HG03378 (cell line): ENCODE data around the gene BAG5.
A peak's percentile ranks its signal among the peaks of the same experiment; 100 is the strongest.

Experiments
- ATAC-seq: cut with Tn5 transposase; IDR thresholded peaks from one replicate; pipeline ENCODE4 v1.9.1; 2021; ENCODE audit warnings: mild to moderate bottlenecking, moderate library complexity; ENCODE audit not compliant: unreplicated experiment

Gene BAG5

DNA sequence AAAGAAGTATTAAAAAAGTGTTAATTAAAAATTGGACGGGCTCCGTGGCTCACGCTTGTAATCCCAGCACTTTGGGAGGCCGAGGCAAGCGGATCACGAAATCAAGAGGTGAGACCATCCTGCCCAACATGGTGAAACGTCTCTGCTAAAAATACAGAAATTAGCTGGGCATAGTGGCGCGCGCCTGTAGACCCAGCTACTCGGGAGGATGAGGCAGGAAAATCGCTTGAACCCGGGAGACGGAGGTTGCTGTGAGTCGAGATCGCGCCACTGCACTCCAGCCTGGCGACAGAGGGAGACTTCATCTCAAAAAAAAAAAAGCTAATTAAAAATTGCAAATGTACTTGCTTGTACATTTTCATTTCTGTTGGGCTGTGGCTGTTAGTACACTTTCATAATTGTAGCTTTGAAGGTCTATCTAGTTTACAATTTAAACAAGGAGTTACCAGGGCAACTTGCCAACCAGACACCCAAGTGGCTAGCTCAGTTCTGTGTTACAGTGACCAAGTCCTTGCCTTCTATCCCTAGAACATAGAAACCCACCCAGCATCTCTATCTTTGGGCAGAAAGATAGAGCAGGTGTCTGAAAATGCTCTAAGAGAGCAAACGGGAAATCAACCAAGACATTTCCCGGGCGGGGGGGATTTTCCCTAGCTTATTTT is 1.5 kb upstream of the BAG5 start:
- no peak for ATAC-seq

DNA sequence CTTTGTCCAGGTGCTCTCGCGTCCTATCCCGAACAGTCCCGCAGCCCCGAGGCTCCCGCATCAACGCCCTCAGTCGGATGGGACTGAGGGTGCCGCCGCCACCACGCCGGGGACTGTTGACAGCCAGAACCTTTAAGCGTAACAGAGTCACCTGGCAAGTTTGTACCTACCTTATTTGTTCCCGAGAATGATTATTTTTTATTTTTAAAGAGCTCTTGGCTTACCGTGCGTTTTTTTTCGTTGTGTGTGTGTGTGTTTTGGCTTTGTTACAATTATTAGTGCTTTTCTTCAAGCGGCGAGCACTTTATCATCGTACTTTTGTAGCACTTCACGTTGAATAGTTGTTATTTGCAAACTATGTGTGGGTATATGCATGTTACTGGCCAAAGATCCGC is 766 bp upstream of the BAG5 start:
- no peak for ATAC-seq

DNA sequence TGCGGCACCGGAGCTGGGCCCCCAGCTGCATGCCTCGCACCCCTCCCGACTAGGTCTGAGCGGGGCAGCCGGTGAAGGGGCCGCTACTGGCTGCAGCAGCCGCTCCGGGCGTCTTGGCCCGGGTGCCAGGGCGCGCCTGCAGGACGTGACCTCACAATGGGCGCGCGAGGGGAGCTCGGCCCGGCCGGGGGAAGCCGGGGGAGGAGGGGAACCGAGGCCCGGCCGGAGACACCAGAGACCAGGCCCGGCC is 353 bp downstream of the BAG5 start:
- peak; percentile 21 for ATAC-seq

DNA sequence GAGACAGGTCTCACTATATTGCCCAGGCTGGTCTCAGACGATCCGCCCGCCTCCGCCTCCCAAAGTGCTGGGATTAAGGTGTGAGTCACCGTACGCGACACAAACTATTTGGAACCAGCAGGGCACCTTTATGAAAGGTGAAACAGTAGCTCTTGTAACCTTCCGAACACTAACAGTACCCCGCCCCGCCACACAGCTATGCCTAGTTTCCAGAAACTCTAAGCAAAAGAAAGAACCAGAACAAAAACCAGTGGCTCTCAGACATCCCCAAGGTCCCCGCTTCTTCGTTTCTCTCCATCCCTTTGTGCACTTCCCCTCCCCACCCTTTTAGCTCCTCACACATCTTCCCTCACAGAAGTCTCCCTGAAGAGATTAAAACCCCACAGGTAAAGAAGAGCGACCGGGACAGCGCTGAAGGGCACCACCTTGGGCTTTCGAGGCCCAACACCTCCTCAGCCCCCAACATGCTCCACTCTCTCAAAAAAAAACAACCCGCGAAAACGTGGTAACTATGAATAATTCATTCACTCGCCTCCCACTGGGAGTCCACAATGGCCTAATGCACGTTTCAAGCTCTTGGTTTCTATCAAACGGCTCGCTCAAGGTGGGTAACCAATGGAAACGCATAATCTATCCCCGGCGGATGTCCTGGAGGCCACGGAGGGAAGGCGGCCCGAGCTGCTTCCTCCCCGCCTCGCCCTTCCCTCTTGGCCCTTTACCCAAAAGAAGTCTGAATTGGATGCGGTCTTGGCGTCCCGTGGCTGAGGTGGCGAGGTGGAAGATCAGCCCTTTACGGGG is 877 bp downstream of the BAG5 start:
- peak; percentile 15 for ATAC-seq

DNA sequence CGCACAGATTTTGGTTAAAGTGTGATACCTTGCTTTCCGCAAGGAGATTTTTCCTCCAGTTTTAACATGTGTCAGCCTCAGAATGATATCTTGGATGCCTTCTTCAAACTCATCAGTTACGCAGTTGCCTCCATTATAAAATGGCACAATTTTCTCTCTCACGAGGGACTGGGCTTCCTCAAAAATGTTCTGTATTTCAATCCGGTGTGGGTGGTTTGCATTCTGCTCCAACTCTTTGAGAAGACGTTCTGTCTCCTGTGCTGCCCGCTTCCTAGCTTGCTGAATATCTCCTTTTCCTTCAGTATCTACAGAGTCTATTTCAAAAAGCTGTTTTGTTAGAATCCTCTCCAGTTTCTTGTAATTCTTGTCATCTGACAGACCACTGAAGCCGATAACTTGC is 1.8 kb downstream of the BAG5 start:
- ATAC-seq, result no peak

DNA sequence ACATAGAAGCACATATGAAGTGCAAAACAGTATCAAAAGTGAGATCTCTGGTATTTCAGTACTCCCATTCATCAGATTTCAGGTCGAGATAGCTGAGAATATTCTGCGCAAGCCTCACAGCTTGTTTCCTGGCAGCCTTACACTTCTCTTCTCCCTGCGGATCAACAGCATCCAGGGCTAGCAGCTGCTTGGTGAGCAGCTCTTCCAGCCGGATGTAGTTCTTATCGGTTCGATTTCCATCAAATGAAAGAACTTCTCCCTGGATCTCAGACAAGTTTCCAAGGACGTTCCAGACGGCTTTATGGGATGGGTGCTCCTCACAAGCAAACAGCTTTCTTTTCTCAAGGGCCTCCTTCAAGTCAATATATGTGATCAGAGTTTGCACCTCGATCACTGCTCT is 2.7 kb downstream of the BAG5 start:
- ATAC-seq, result no peak

DNA sequence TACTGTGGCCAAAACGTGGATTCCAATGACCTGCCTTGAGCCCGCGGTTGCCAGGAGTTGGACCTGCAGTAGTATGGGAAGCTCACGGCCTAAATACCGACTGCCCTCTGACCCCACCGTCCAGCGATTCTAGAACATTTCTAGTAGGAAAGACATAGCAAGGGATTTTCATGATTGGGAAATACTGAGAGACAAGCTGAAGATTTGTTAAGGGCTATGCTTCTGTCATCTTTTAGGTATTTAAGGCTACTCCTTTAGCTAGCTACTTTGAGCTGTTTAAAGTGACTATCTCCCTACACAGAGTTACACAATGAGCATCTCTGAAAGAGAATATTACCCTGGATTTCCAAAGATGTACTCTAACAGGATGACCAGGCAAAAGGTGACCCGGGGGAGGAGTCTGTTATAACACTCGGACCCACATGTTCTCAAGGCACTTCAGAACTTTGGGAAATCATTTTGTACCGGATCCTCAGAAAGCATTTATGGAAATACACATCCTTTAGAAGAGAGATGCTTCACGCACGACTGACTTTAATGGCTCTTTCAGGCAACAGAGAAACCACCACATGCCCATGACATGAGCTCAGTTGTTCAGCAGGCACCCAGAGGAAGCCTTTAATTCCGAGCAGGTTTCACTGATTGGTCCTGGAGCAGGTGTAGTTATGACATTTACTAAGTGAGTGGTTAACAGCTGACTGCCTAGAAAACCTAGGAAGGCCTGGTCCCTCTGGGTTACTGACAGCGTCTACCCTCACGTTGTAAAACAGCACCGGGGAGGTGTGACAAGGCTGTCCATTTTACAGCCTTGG is 4.2 kb downstream of the BAG5 start:
- no peak for ATAC-seq

DNA sequence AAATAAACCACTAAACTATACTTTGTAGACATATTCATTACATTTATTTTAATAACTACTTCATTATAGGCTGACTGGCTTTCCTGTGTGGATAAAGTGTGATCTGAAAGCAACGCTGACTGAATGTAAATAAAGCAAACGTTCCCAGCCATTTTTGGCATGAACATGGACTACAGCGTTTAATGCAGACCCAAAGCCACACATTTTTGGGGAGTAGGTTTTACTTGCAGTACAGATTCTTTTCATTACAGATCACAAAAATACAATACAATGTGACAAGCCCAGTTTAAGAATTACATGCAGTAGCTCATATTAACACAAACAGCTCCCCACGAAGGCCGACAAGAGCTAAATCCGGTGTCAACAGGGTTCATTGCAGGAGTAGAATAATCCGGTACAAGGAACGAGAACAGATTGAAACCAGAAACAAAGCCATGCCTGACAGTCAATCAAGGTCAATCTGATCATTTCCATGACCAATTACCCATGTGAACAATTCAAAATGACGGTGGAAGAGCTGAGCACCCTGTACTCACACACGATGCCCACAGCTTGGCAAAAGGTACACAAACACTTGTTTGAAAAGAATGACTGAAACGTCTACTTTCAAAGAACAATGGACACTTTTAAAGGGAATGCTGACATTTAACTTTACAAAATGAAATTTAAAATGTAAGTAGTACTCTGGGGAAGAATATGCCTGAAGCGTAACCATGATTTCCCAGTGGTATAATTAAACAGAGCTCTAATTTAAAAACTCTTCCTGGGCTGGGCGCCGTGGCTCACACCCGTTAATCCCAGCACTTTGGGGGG is 5.3 kb downstream of the BAG5 start:
- ATAC-seq, result no peak

DNA sequence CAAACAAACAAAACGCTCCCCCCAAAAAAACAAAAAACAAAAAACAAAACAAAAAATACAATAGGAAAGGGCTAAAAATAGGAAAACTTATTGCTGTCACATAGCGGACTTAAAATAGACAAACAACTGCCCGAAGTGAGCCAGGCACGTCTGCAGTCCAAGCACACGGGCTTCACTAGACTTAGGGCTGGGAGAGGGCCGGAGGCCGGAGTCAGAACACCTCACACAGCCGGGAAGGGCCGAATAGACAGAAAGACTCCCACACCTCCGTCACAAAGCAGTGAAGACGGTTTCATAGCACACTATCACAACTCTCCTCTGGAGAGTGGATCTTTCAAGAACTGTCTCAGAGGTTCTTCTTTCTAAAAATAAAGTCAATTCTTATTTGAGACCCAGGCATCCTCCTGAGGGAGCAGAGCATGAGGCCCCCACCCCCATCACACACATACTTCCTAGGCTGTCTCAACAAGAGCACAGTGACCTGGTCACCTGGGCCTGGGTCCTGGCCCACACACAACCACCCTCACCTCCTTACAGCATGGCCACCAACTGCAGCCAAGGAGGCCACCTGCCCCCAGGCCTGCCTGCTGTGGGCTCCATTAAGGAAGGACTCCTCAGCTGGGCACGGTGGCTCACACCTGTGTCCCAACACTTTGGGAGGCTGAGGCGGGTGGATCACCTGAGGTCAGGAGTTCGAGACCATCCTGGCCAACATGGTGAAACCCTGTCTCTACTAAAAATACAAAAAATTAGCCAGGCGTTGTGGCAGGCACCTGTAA is 6.7 kb downstream of the BAG5 start:
- no peak for ATAC-seq

DNA sequence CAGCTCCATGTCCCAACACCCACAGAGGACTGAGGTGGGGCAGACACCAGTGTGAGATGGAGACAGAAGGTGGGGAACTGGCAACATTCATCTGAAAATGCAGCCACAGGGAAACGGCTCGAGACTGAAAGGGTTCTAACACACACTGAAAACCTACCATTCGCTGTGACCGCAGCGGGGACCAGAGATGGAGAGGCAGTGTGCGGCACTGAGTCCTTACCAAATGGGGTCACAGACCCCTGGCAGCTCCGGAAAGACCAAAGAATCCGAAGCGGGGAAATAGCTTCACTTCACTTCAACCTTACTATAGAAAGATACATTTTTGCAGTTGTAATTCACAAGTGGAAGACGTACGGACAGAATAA is 9.6 kb downstream of the BAG5 start:
- ATAC-seq, result no peak

DNA sequence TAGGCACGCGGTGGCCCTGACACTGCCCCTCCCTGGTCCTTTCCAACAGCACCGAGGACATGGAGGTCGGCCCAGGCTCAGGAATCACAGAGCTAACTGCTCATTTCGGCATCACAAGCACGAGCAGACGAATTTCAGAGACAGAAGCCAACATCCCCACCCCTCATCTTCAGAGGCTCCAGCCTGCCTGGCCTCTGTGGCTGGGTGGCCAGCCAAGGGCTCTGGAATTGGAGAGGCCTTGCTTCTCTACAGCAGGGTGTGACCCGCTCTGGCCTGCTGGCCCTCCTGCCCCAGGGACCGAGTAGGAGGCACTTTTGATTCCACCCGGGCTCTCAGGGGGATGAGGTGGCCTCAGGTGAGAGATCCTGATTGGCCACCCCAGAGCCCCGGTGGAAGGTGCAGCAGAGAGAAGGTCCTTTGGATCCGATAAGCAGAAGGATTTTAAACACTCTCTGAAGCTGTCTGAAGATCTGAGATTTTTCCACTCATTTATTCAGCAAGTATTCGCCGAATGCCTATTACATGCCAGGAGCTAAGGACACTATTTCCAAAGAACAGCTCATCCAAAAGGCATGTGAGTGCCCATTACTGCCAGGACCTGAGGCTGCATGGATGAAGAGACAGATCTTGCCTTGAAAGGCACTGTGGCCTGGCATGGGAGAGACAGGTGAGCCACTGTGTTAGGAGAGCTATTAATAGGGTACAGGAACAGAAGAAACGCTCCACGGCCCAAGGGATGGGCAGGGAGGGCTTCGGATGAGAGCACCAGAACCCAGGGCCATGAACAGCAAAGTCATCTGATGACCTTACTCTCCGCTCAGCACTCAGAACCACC is 10.2 kb downstream of the BAG5 start:
- no peak for ATAC-seq

DNA sequence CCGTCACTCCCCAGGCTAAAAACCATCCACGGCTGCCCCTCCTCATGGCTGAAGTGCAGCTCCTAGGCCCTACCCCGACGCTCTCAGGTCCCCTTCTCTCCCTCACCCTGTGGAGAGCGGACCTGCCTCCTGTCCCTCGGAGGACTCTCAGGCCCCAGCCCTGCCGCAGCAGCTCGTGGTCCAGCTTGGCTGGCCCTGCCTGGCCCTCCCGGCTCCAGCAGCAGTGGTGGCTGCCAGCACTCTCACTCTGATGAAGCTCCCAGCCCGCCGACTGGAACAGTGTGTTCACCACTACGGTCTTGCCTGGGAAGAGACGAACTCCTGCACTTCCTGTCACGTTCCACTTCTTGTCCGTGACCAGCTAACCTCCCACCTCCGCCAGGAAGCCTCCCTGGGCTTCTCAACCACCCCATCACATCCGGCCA is 11.1 kb downstream of the BAG5 start:
- no peak for ATAC-seq

DNA sequence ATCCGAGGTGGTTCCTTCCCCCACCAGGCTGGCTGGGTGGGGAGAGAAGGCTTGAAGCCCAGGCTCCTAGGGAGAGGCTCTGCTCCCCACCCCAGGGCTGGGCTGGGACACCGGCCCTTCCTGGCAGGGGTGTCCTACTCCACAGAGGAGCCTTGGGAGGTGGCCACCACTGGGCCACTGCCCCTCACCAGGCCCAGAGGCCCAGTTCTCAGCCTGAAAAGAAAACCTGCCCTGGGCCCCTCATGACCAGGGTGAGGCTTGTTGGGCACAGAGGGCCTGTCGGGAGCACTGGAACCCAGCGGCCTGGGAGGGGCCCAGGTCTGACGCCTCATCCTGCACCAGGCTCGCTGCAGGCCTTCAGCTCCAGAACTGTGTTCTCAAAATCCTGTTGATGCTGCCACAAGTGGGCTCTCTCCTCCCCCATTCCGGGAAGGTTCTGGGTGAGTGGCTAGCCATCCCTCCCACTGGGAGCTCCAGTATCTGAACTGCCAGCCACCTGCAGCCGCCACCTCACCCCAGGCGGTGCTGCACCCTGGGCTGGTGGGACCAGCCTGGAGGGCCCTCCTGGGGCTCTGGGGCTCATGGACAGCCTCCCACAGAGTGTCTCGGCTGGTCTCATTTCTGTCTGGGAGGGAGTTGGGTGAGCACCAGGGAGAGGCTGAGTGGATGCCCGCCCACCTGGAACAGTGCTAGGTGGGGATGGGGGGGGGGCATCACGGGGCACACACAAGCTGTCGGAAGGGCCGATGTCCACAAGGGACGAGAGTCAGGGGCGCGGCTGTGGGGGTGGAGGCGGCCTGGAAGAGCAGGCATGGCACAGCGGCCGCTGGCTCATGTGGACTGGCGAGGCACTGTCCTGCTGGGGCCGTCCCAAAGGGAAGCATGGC is 11.8 kb downstream of the BAG5 start:
- no peak for ATAC-seq

DNA sequence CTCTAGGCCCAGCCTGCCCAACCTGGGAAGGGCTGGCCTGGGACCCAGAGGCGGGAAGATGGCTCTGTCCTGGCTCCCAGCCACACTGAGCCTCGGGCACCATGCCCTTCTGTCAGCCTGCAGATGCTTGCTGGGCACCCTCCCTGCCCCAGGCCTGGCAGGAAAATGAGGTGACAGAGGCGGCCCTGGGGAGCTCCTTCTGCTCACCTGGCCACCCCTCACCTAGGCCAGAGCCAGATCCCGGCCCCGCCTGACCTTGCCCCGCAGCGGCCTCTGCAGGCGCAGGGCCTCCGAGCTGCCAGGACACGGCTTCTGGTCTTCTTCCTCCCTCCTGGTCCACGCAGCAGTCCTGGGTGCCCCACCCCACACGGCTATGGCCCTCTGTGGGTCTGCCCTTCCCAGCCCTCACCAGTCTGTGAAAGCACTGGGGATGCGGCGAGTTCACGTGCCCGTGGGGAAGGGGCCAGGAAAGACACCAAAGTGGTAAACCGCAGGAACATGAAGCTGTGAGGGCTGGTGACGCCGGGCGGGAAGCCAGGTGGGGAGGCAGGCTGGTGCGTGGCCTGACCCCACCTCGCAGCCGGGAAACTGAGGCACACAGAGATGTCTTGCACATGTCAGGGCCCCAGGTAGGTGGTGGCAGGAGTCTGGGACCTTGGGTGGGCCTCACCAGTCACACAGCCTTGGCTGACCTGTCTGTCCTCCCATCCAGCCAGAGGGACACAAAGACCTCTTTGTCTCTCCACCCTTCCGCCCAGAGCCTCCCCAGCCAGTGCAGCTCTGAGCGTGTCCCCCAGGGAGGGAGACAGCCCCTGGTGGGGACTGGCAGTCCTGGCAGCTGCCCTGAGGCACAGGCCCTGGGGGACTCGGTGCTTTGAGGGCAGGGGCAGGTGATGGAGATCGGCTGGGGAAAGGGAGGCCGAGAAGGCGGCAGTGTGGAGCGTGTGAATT is 12.8 kb downstream of the BAG5 start:
- no peak for ATAC-seq

DNA sequence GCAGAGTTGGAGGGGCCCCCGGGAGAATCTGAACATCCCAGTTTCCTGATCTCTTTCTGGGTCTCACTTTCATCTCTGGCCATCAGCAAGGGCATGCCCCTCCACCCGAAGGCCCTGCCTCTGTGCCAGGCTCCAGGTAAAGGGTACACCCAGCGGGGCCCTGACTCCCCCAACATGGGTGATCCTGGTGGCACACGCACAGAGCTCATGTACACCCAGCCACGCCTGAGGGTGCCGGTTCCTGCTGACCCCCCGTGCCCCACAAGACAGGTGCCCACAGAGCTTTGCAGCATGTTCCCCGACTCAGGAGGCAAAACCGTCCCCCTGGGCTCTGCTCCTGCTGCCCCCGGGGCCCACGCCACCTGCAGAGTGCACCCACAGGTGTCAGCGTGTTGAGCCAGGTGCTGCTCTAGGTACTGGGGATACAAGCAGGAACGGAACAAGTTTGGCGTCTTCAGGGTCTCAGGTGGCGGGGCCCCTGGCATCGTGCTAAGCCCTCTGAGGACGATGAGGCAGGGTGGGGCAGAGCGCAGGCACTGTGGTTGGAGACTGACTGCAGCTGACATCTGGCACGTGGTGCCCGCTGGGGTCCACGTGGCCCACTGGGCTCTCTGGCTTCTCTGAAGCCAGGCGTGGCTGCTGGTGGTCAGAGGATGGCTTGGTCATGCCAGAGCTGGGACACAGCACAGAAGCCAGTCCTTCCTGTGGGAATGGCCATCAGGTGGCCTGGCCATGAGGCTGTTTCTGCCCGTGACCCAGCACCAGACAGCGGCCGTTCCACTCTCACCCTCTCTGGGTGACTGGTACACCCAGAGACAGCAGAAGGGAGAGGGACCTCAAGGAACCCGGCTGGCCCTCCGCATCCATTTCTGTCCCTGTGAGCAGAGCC is 13.8 kb downstream of the BAG5 start:
- ATAC-seq, result no peak

DNA sequence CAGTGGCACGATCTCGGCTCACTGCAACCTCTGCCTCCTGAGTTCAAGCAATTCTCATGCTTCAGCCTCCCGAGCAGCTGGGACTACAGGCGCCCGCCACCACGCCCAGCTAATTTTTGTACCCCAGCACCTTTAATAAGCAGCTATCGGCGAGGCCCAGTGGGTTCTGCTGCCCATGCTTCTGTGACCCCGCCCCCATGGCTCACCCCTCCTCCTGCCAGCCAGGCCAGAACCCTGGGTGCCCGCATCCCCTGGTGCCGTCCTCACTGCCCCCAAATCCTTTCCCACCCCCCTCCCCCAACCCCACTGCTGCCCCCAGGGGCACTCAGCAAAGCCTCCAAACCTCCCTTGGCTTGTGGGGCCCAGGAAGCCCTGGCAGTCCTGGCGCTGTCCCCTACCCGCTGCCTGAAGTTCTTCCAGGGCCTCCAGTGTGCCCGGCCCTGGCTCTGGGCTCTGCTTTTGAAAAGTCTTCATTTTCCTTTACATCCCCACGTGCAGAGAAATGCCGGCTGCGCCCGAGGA is 14.5 kb downstream of the BAG5 start:
- no peak for ATAC-seq
